Activated T-cell treated with anti-CD3 and anti-CD28 coated beads for 24 hours (primary cell): ENCODE measurements around the gene UBA7.
"Not testable (repeated sequence)": the region's sequence is repeated elsewhere in the genome, so short reads cannot be mapped to it uniquely, and the experiment has no call there.

ENCODE experiments used
- DNase-seq: peaks from one replicate; pipeline ENCODE4 v3.0.0-alpha.2; 2020; ENCODE audit warnings: low read depth

UBA7 gene

DNA sequence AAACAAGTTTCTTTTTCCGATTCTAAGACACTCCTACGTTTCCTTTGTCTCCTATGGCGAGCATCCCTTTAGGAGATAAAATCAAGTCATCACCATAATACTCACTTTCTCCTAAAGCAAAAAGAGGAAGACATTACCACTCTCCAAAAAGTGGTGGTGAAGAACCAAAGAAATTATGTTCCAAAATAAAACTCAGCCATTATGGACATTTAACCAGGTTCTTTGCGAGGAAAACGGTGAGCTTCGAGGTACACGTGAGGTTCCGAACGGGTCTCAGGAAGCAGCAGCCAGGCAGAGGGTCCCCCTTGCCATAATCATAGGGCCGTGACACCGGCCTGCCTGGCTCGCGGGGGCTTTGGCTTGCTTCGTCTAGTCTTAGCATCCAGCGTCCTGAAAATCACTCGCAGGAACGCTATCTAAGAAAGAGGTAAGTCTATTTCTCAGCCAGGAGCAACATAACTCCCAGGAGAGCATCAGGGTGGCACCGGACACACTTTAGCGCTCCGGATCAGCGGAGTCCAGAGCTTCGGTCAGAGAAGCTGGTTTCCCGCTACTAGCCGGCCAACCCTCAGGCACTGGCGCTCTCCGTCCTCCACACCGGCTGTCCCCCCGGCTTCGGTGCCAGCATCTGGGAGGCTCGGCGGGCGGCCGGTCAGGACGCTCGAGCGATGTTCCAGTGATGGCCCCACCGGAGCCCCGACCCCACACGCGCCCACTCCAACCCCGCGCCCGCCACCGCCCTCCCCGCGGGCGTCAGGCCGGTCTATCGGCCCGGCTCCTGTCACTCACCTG, 28.0 kb downstream of the UBA7 start:
- no peak for DNase-seq

DNA sequence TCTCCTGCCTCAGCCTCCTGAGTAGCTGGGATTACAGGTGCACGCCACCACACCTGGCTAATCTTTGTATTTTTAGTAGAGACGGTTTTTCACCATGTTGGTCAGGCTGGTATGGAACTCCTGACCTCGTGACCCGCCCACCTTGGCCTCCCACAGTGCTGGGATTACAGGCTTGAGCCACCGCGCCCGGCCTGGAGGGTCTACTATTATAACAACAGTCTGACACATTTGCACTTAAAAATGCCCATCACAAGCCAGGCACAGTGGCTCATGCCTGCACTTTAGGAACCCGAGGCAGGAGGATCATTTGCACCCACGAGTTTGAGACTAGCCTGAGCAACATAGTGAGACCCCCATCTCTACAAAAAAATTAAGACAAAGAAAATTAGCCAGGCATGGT, 31.5 kb downstream of the UBA7 start:
- not testable (repeated sequence) for DNase-seq

DNA sequence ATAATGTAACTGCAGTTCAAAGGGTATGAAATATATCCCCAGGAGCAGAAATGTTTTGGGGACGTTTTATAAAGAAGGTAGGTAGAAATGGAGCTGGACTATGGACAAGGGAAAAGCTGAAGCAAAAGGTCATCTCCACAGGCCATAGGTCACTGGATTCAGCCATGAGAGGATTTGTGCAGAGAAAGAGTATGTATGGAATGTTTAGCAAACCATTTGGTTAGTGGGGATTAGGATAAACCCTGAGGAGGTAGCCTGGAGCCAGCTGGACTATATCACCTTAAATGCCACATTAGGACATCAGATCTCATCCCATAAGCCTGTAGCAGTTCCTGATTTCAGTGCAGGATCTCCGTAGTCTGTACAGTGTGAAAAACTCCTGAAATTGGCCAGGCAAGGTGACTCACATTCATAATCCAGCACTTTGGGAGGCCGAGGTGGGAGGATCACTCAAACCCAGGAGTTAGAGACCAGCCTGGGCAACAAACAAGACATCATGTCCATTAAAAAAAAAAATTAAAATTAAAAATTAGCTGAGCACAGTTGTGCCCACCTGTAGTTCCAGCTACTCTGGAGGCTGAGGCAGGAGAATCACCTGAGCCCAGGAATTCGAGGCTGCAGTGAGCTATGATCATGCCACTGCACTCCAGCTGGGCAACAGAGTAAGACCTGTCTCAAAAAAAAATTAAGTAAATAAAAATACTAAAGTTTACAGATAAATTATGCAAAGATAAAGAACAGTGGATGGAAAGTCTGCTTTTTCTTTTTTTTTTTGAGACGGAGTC, 32.1 kb downstream of the UBA7 start:
- DNase-seq = no peak

DNA sequence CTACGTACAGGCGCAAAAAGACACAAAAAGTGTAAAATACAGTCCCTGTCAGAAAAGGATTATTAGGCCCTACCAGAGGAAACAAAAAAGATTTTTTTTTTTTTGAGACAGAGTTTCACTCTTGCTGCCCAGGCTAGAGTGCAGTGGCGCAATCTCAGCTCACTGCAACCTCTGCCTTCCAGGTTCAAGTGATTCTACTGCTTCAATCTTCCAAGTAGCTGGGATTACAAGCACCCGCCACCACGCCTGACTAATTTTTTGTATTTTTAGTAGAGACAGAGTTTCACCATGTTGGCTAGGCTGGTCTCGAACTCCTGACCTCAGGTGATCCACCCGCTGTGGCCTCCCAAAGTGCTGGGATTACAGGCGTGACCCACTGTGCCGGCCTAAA, 32.8 kb downstream of the UBA7 start:
- not testable (repeated sequence) for DNase-seq

DNA sequence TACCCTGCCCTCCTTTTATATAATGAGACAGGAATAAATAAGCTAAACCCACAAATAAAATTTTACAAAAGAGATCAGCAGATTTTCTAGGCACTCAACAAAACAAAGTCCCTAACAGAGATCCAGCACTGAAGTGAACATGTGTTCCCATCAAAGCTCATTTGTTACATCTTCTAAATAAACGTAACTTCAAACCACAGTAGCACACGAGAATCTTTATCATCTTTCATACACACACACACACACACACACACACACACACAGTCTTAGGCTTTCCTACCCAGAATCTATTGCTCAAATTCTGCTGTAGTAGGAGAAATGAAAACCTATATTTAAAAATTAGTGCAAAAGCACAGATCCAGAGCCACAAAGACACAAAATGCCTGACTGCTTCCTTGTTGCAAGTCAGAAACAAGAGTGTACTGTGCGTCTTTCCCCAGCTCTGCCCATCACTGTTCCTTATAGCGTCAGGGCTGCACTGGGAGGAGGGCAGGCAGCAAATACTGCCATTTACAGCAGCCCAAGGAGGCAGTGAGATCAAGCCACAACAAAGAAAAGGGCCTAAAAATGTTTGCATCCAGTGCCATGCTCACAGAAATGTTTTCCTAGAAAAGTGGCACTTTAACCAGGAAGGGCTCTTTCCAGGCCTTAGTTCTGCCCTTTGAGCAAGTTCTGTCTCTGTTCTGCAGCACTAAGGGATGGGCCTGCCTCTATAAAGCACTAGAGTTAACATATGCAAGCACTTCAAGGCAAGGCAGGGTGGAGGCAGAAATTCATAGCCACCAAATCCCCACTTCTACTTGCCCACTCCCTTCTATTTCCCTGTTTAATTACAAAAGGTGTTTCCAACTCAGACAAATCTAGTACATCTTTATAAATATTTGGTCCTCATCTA, 33.4 kb downstream of the UBA7 start:
- no peak for DNase-seq

DNA sequence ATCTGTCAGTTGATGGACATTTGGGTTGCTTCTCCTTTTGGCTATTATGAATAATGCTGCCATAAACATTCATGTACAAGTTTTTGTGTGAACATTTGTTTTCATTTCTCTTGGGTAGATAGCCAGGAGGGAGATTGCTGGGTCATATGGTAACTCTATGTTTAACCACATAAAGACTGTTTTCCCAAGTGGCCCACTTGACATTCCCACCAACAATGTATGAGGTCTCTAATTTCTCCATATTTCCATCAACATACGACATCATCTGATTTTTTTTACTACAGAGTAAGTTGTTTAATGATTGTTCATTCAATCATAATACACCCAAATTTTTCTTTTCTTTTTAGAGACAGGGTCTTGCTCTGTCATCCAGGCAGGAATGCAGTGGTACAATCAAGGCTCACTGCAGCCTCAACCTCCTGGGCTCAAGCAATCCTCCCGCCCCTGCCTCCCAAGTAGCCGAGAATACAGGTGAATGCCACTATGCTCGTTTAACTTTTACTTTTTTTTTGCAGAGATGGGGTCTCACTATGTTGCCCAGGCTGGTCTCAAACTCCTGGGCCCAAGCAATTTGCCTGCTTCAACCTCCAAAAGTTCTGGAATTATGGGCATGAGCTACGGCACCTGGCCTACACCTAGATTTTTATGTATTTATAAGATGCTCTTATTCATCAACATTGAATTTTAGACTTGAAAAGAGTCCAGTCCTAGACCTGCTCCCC, 34.2 kb downstream of the UBA7 start:
- DNase-seq = no peak

DNA sequence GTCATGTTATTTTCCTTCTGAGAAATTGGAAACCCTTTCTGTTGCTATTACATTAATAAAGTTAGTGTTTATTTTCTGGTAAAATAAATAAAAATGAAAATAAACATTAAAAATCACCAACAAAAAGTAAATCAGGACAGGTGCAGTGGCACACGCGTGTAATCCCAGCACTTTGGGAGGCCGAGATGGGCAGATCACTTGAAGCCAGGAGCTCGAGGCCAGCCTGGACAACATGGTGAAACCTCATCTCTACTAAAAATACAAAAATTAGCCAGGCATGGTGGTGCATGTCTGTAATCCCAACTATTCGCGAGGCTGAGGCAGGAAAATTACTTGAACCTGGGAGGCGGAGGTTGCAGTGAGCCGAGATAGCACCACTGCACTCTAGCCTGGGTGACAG, 37.7 kb downstream of the UBA7 start:
- not testable (repeated sequence) for DNase-seq

DNA sequence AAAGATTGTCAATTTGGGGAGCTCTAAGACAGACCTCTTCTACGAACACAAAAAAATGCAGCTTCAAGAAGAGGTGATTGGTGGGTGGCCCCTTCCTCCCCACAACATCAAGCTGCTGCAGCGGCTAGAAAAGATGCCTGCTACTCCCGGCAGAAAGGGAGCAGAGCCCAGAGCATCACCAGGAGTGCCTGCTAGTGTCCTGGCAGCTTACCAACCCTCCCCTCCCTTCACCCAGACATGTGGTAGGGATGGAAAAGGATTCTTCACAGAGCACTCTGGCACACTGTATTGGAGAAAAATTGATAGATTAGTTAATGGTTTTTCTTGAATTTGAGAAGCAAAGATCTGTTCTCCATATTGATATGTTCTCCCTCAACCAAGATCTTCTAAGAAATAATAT, 38.2 kb downstream of the UBA7 start:
- DNase-seq = no peak

DNA sequence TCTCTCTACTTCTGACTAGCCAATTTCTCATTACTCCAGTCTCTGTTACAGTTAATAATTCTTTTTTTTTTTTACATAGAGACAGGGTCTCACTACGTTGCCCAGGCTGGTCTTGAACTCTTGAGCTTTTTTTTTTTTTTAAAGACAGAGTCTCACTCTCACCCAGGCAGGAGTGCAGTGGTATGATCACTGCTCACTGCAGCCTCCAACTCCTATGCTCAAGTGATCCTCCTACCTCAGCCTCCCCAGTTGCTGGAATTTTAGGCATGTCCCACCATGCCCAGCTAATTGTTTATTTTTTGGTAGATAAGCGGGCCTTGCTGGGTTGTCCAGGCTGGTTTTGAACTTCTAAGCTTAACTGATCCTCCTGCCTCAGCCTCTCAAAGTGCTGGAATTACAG, 41.0 kb downstream of the UBA7 start:
- DNase-seq = no peak

DNA sequence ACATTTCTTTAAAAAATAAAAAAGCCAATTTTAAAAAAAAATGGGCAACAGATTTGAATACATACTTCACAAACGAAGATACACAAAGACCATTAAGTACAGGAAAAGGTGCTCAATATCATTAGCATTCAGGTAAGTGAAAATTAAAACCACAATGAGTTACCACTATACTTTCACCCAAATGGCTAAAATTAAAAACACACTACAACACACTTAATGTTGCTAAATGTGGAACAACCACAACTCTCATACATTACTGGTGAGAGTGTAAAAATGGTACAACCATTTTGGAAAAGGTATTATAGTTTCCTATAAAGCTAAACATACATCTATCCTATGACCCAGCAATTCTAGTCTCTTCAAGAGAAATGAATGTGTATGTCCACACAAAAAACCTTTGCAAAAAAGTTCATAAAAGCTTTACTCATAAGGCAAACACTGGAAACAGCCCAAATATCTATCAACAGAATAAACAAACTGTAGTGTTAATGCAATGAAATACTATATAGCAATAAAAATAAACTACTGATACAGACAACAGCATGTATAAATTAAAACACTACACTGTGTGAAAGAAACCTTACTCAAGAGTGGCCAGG, 42.3 kb downstream of the UBA7 start:
- no peak for DNase-seq

DNA sequence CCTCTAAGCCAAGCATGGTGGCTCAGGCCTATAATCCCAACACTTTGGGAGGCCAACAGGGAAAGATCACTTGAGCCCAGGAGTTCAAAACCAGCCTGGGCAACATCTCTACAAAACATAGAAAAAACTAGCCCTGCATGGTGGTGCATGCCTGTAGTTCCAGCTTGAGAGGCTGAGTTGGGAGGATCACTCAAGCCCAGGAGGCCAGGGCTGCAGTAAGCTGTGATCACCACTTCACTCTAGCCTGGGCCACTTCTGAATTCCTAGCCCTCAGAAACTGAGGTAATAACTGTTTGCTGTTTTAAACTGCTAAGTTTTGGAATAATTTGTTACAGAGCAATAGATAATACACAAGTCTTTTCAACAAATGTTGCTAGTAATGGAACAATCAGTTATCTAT, 43.8 kb downstream of the UBA7 start:
- no peak for DNase-seq

DNA sequence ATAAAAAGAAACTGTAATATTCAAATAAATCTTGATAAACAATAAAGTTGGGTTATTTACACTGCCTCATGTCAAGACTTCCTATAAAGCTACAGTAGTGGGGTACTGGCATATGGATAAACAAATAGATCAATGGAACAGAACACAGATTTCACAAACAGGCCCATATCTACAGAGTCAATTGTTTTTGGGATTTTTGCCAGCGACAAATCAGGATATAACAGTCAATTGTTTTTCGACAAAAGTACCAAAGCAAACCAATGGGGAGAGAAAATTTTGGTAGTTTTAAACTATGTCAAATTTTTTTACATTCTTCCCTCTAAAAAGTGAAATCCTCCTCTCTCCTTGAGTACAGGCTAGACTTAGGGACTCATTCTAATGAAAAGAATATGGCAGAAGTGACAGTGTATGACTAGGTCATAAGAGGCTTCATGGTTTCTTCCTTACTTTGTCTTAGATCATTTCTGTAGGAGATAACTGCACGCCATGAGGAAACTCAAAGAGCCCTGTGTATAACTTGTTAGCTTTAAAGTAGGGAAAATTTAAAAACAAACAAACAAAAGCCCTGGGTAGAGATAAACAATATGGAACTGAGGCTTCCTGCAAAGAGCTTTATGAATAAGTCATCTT, 44.4 kb downstream of the UBA7 start:
- DNase-seq = no peak

DNA sequence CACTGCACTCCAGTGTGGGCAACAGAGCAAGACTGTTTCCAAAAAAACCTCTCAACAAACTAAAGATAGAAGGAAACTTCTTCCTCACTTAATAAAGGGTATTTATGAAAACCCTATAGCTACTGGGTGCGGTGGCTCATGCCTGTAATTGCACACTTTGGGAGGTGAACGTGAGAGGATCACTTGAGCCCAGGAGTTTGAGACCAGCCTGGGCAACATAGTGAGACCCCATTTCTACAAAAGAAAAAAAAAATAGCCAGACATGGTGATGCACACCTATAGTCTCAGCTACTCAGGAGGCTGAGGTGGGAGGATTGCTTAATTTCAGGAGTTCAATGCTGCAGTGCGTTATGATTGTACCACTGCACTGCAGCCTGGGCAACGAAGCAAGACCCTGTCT, 49.8 kb downstream of the UBA7 start:
- DNase-seq = no peak

DNA sequence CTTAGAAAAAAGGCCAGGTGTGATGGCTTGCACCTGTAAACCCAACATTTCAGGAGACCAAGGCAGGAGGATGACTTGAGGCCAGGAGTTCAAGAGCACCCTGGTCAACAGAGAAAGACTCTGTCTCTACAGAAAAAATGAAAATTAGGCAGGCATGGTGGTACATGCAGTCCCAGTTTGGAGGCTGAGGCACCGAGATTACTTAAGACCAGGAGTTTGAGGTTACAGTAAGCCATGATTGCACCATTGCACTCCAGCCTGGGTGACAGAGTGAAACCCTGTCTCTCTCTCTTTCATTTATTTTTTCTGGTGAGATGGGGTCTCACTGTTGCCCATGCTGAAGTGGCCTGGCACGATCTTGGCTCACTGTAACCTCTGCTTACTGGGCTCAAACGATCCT, 52.1 kb downstream of the UBA7 start:
- no peak for DNase-seq

DNA sequence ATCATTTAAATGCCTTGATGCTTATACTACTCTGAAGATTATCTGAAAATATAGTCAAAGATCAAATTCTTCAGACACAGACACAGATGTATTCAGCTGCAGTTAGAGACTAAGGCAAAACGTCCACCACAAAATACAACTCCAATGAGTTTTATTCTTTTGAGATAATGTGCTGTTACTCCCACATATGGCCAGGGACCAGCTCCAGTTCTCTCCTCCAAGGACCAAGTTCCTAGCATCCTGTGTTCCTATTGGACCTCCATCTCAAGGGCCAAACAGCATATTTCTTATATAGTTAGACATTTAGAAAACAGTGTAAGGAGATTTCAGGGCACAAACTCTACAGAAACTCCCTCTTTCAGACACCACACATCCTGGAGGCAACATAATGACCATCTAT, 54.5 kb downstream of the UBA7 start:
- DNase-seq = no peak

DNA sequence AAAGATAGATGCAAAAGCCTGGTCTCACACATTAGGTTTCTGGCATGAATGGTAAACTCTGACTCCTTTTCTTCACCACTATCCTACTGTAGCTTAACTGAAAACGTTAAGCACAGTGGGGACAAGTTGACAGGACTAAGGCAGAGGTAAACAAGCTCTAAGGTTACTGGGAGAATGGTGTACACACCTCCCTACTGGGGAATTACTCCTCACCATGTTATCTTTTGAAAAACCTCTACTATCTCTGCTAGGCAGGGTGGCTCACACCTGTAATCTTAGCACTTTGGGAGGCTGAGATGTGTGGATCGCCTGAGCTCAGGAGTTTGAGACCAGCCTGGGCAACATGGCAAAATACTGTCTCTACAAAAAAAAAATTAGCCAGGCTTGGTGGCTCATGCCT, 56.6 kb downstream of the UBA7 start:
- no peak for DNase-seq

DNA sequence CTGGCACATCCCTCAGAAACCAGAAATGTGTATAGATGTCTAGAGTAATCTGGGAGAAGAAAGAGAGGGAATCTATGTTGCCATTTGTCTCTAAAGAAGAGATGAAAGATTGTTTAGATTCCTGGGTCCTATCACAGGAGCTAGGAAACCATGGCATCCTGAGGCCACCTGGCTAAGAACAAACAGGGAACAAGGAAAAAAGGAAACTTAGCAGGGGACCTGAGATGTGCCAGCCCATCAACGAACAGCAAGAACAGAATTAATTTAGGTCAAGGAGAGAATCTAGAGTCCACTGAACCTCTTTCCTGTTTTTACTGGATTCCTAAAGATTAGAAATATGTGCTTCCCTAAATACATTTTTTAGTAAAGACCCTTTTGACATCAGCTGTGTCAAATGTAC, 57.7 kb downstream of the UBA7 start:
- no peak for DNase-seq
